H1 (cell line): ENCODE results near the gene PRSS21. TPM values are rescaled to one million over a fixed set of nuclear protein-coding genes. Genes with fewer than 3 reads are reported as not detected.

Source experiments
- GABPA ChIP-seq: IDR thresholded peaks from 2 replicates; pipeline ENCODE4 v1.6.1; 2011; ENCODE audit warnings: mild to moderate bottlenecking, low read length, moderate library complexity, borderline replicate concordance; ENCODE audit not compliant: insufficient read depth
- SIN3A ChIP-seq, 2 experiments: IDR thresholded peaks in 1 of 2; conservative IDR thresholded peaks in 1 of 2; 2 replicates each; pipeline ENCODE4 v1.6.1; 2011 to 2012; ENCODE audit warnings: low read length in 2 of 2, improper control_type of control experiment in 1 of 2, low read depth in 1 of 2, mild to moderate bottlenecking in 1 of 2
- polyA plus RNA-seq, 7 experiments: library from polyadenylated mRNA; depleted of rRNA in 3 of 7; stranded (reverse) in 5 of 7; unstranded in 2 of 7; fragments of >200 nt in 5 of 7; fragments of 200-250 nt in 2 of 7; gene quantifications; 1 replicate in 5 of 7; 2 replicates in 1 of 7; 4 replicates in 1 of 7; pipeline versions ENCODE4 v1.2.1 to v1.2.3, GENCODE V29; 2011 to 2013; ENCODE audit warnings: missing spikeins in 2 of 7, mixed read lengths in 2 of 7
- total RNA-seq: library from RNA; stranded (reverse); fragmentation: NEBNext Ultra II Directional; extraction: Animal tissue kit (Norgen Biotek cat#: 25700); gene quantifications from 2 replicates; pipeline ENCODE4 v1.2.1, GENCODE V29; 2021
- TF ChIP-seq, protein P1 (sequence below): IDR thresholded peaks from 2 replicates; pipeline ENCODE4 v1.6.1; 2011; ENCODE audit warnings: low read length, improper control_type of control experiment

The PRSS21 gene
- total and polyA plus RNA-seq, 2 of the 8 experiments (the other 6 are each of a cell fraction or from before 2014, with no cell fraction given) = 0.76 to 1.0 TPM

DNA sequence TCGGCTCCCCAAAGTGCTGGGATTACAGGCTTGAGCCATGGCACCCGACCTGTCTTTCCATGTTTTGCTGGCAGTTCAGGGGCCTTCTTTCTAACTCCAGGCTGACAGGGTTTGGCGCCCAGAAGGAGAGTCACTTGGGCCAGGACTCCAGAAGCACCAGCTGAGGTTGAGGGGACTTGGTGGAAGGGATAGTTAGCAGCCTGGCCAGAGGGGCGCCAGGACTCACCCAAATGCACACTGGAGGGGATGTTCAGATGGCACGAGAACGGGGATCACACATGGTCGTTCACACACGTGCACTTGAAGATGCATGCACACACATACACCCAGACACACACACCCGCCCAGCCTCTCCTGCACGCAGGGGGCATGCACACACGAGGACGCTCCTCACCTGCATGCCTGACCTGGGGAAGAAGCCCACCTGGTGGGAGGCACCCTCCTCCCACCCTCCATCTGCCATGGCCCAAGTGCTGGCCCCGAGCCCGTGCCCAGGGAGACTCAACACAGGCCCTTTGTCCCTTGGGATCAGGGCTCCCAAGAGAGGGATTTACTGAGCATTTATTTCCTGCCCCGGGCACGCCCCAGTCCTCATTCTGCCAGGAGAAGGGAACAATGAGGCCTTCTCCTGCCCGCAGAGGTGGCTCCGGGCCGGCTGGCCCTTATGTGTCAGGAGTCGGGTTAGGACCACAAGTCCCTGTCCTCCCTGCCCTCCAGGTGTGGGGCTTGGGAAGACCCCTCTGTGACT, 2.3 kb upstream of the PRSS21 start (continued):
- TF ChIP-seq SIN3A (conservative IDR thresholded peaks at IDR 0.05 in 1 of 2, IDR thresholded peaks at IDR 0.05 in 1 of 2; ENCODE audit: low read depth in 1 of 2, low read length in 2 of 2) (no peak), GABPA (no peak)
- TF ChIP-seq, protein P1, sequence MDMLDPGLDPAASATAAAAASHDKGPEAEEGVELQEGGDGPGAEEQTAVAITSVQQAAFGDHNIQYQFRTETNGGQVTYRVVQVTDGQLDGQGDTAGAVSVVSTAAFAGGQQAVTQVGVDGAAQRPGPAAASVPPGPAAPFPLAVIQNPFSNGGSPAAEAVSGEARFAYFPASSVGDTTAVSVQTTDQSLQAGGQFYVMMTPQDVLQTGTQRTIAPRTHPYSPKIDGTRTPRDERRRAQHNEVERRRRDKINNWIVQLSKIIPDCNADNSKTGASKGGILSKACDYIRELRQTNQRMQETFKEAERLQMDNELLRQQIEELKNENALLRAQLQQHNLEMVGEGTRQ = no peak
